H9 (cell line): ENCODE results near the gene GATD1. TPM values are rescaled to one million over a fixed set of nuclear protein-coding genes. Genes with fewer than 3 reads are reported as not detected.
A peak's percentile ranks its signal among the peaks of the same experiment; 100 is the strongest.

Experiments
- DNase-seq: peaks from one replicate; pipeline ENCODE4 v3.0.0-alpha.2; 2017
- H2AFZ ChIP-seq: one replicate; pipeline ENCODE4 v1.6.1; 2013; ENCODE audit warnings: mild to moderate bottlenecking, low read length, control low read depth, moderate library complexity
- H2AK5ac ChIP-seq: 2 replicates; pipeline ENCODE4 v1.6.1; 2013; ENCODE audit warnings: low read length, control low read depth, mixed read lengths; ENCODE audit not compliant: insufficient read length
- H2BK120ac ChIP-seq: one replicate; pipeline ENCODE4 v1.6.1; 2013; ENCODE audit warnings: low read depth, mild to moderate bottlenecking, low read length, control low read depth, inconsistent platforms; ENCODE audit not compliant: poor library complexity, severe bottlenecking
- H2BK12ac ChIP-seq: 2 replicates; pipeline ENCODE4 v1.6.1; 2013; ENCODE audit warnings: low read length, control low read depth, mixed read lengths, low read depth; ENCODE audit not compliant: insufficient read length
- H2BK15ac ChIP-seq: 2 replicates; pipeline ENCODE4 v1.6.1; 2013; ENCODE audit warnings: low read depth, low read length, control low read depth
- H2BK20ac ChIP-seq: one replicate; pipeline ENCODE4 v1.6.1; 2013; ENCODE audit warnings: low read depth, mild to moderate bottlenecking, low read length, control low read depth, inconsistent platforms; ENCODE audit not compliant: poor library complexity, severe bottlenecking
- H2BK5ac ChIP-seq: 2 replicates; pipeline ENCODE4 v1.6.1; 2013; ENCODE audit warnings: low read length, control low read depth, mixed read lengths; ENCODE audit not compliant: insufficient read length
- H3K14ac ChIP-seq: 2 replicates; pipeline ENCODE4 v1.6.1; 2013; ENCODE audit warnings: low read length, control low read depth; ENCODE audit not compliant: insufficient read depth
- H3K18ac ChIP-seq: 2 replicates; pipeline ENCODE4 v1.6.1; 2013; ENCODE audit warnings: low read depth, mild to moderate bottlenecking, mixed read lengths, low read length, control low read depth; ENCODE audit not compliant: insufficient read length
- H3K23ac ChIP-seq: 2 replicates; pipeline ENCODE4 v1.6.1; 2013; ENCODE audit warnings: low read length, control low read depth, mixed read lengths, low read depth; ENCODE audit not compliant: insufficient read length
- H3K23me2 ChIP-seq: 2 replicates; pipeline ENCODE4 v1.6.1; 2013; ENCODE audit warnings: low read depth, mild to moderate bottlenecking, mixed read lengths, low read length, control low read depth; ENCODE audit not compliant: insufficient read length, poor library complexity, severe bottlenecking
- H3K27ac ChIP-seq: 2 replicates; pipeline ENCODE4 v1.5.1; 2013; ENCODE audit warnings: low read length, control low read depth, mixed read lengths, low read depth; ENCODE audit not compliant: insufficient read length
- H3K27me3 ChIP-seq: 2 replicates; pipeline ENCODE4 v1.6.1; 2013; ENCODE audit warnings: low read length, control low read depth, inconsistent platforms; ENCODE audit not compliant: insufficient read depth
- H3K4ac ChIP-seq: 2 replicates; pipeline ENCODE4 v1.6.1; 2013; ENCODE audit warnings: low read depth, mild to moderate bottlenecking, control low read depth, inconsistent platforms, low read length, moderate library complexity
- H3K4me1 ChIP-seq: 2 replicates; pipeline ENCODE4 v1.6.1; 2013; ENCODE audit warnings: low read length, control low read depth, inconsistent platforms; ENCODE audit not compliant: insufficient read depth
- H3K4me2 ChIP-seq: 2 replicates; pipeline ENCODE4 v1.6.1; 2013; ENCODE audit warnings: low read length, control low read depth, mixed read lengths; ENCODE audit not compliant: insufficient read length, insufficient read depth
- H3K56ac ChIP-seq: 2 replicates; pipeline ENCODE4 v1.6.1; 2013; ENCODE audit warnings: low read depth, mild to moderate bottlenecking, mixed read lengths, low read length, control low read depth; ENCODE audit not compliant: insufficient read length
- H3K79me1 ChIP-seq: 2 replicates; pipeline ENCODE4 v1.6.1; 2013; ENCODE audit warnings: low read depth, mild to moderate bottlenecking, moderate library complexity, low read length, control low read depth, inconsistent platforms; ENCODE audit not compliant: insufficient read depth, poor library complexity, severe bottlenecking
- H3K79me2 ChIP-seq: 2 replicates; pipeline ENCODE4 v1.6.1; 2013; ENCODE audit warnings: low read length, control low read depth, inconsistent platforms; ENCODE audit not compliant: insufficient read depth
- H3K9ac ChIP-seq: 2 replicates; pipeline ENCODE4 v1.6.1; 2013; ENCODE audit warnings: low read length, control low read depth, mixed read lengths; ENCODE audit not compliant: insufficient read length; ENCODE audit errors: extremely low read depth
- H3K9me3 ChIP-seq: one replicate; pipeline ENCODE4 v1.6.1; 2013; ENCODE audit warnings: low read depth, low read length, inconsistent platforms; ENCODE audit not compliant: control insufficient read depth
- H3T11ph ChIP-seq: one replicate; pipeline ENCODE4 v1.6.1; 2013; ENCODE audit warnings: mild to moderate bottlenecking, low read length, control low read depth, inconsistent platforms
- H4K20me1 ChIP-seq: one replicate; pipeline ENCODE4 v1.6.1; 2013; ENCODE audit not compliant: control insufficient read depth, insufficient read length, insufficient read depth
- H4K5ac ChIP-seq: 2 replicates; pipeline ENCODE4 v1.6.1; 2013; ENCODE audit warnings: low read depth, mild to moderate bottlenecking, mixed read lengths, low read length, control low read depth; ENCODE audit not compliant: insufficient read length
- H4K8ac ChIP-seq: replicated peaks from 2 replicates; pipeline ENCODE4 v1.6.1; 2013; ENCODE audit warnings: low read length, control low read depth, mixed read lengths, low read depth; ENCODE audit not compliant: insufficient read length
- H4K91ac ChIP-seq: 2 replicates; pipeline ENCODE4 v1.6.1; 2013; ENCODE audit warnings: low read depth, mild to moderate bottlenecking, moderate library complexity, mixed read lengths, low read length, control low read depth; ENCODE audit not compliant: insufficient read length
- H3K27ac Mint-ChIP-seq, 3 experiments: 2 replicates in 2 of 3; 3 replicates in 1 of 3; pipeline ENCODE4 v1.8.0; 2020 to 2021; ENCODE audit warnings: mixed read lengths in 3 of 3, mild to moderate bottlenecking in 1 of 3, moderate library complexity in 1 of 3
- H3K27me3 Mint-ChIP-seq: 2 replicates; pipeline ENCODE4 v1.8.0; 2021; ENCODE audit warnings: low read depth, mild to moderate bottlenecking, moderate library complexity, mixed read lengths
- H3K36me3 Mint-ChIP-seq, 3 experiments: 2 replicates in 2 of 3; 3 replicates in 1 of 3; pipeline ENCODE4 v1.8.0; 2020 to 2021; ENCODE audit warnings: low read depth in 3 of 3, mixed read lengths in 3 of 3; ENCODE audit not compliant: insufficient read depth in 1 of 3
- H3K4me1 Mint-ChIP-seq, 2 experiments: 2 replicates each; pipeline ENCODE4 v1.8.0; 2020; ENCODE audit warnings: mixed read lengths in 2 of 2
- H3K4me3 Mint-ChIP-seq, 2 experiments: 2 replicates in 1 of 2; 3 replicates in 1 of 2; pipeline ENCODE4 v1.8.0; 2020 to 2021; ENCODE audit warnings: mild to moderate bottlenecking in 2 of 2, mixed read lengths in 2 of 2, moderate library complexity in 1 of 2
- H3K9me3 Mint-ChIP-seq, 2 experiments: 2 replicates in 1 of 2; 3 replicates in 1 of 2; pipeline ENCODE4 v1.8.0; 2020; ENCODE audit warnings: mild to moderate bottlenecking in 2 of 2, mixed read lengths in 2 of 2, moderate library complexity in 1 of 2
- CTCF ChIP-seq: fragments of 200-600 bp; sonication (generic); conservative IDR thresholded peaks from 3 replicates; pipeline ENCODE4 v1.8.0; 2021; ENCODE audit warnings: antibody characterized with exemption, mild to moderate bottlenecking
- WGBS: extraction: QIAGEN DNeasy Blood & Tissue Kit; methylation state at CpG from one replicate; pipeline ENCODE4 v1.1.7; 2013; ENCODE audit warnings: missing lambda C conversion rate, low lambda C conversion rate, mixed read lengths; ENCODE audit not compliant: insufficient read length; ENCODE audit errors: extremely low coverage; 5-methylcytosine and 5-hydroxymethylcytosine counted together
- total RNA-seq: library from RNA; stranded (reverse); gene quantifications from 2 replicates; pipeline ENCODE4 v1.2.1, GENCODE V29; 2021

The GATD1 gene
- total RNA-seq, 1 experiment from 2014 or later: 60.0 TPM

GRCh38 chr11:819943-820649, 42.8 kb upstream of the GATD1 start:
- no peak overlapping the region for H3T11ph ChIP-seq
- H3K9me3 Mint-ChIP-seq: no peaks in the 10 kb centered on the region; a peak in 1 of 5 replicates
- peak overlapping the region; percentile 76 to 87 for H3K4me3 Mint-ChIP-seq
- no peak overlapping the region for H2BK15ac ChIP-seq
- no peak overlapping the region for H2AFZ ChIP-seq
- no peak overlapping the region for H4K91ac ChIP-seq
- H3K27me3 Mint-ChIP-seq: peaks cover 4% of the 10 kb centered on the region
- no peak overlapping the region for H3K9ac ChIP-seq
- no peak overlapping the region for H4K8ac ChIP-seq
- peaks cover 2 to 23% (median 10%) of the 10 kb centered on the region in 3 experiments; a peak in 6 of 7 replicates for H3K36me3 Mint-ChIP-seq
- H4K5ac ChIP-seq: no peak overlapping the region
- peak; percentile 83 for DNase-seq
- peak overlapping the region; percentile 46 for H3K4me2 ChIP-seq
- H3K79me1 ChIP-seq: no peaks in the 10 kb centered on the region
- no peak overlapping the region for H3K23ac ChIP-seq
- peak overlapping the region in 1 of 3 experiments; percentile 85; a peak in 1 of 7 replicates for H3K27ac Mint-ChIP-seq
- H3K56ac ChIP-seq: no peak overlapping the region
- H3K23me2 ChIP-seq: peaks cover 5% of the 10 kb centered on the region
- H2BK12ac ChIP-seq: no peak overlapping the region
- peaks cover 11 to 25% of the 10 kb centered on the region in 2 experiments for H3K4me1 Mint-ChIP-seq
- H3K18ac ChIP-seq: no peak overlapping the region
- no peak for TF ChIP-seq CTCF
- no peaks in the 10 kb centered on the region for H3K27me3 ChIP-seq
- no peak overlapping the region for H3K27ac ChIP-seq
- no CpG with 5 or more reads among the region's 47 CpGs for WGBS
- H3K79me2 ChIP-seq: no peaks in the 10 kb centered on the region
- H2BK120ac ChIP-seq: no peak overlapping the region
- no peaks in the 10 kb centered on the region for H3K9me3 ChIP-seq
- no peak overlapping the region for H2BK5ac ChIP-seq
- no peak overlapping the region; the same call in 1 of the 2 replicates for H3K14ac ChIP-seq
- H3K4ac ChIP-seq: no peak overlapping the region
- no peak overlapping the region for H2BK20ac ChIP-seq
- no peaks in the 10 kb centered on the region for H4K20me1 ChIP-seq
- H2AK5ac ChIP-seq: no peak overlapping the region
- no peaks in the 10 kb centered on the region for H3K4me1 ChIP-seq
